K562 (cell line): Measurements from ENCODE around the gene GFI1B. TPM values are rescaled to one million over a fixed set of nuclear protein-coding genes. Genes with fewer than 3 reads are reported as not detected.

Experiments
- ARID4B ChIP-seq: sonication (generic); formaldehyde crosslinking; IDR thresholded peaks from 2 replicates; pipeline ENCODE4 v1.8.0; 2022; ENCODE audit warnings: mild to moderate bottlenecking, missing genetic modification reagents
- FOXK2 ChIP-seq, 2 experiments: fragments of 450-650 bp; IDR thresholded peaks in 1 of 2; conservative IDR thresholded peaks in 1 of 2; 2 replicates each; pipeline ENCODE4 v1.6.1; 2016; ENCODE audit warnings: low read depth in 2 of 2, mild to moderate bottlenecking in 1 of 2
- MTA1 ChIP-seq: fragments of 450-650 bp; IDR thresholded peaks from 2 replicates; pipeline ENCODE4 v1.6.1; 2017; ENCODE audit warnings: borderline replicate concordance
- PCBP2 ChIP-seq: fragments of 200-400 bp; formaldehyde crosslinking; IDR thresholded peaks from 2 replicates; pipeline ENCODE4 v1.6.1; 2018; ENCODE audit warnings: low read length, low read depth, mild to moderate bottlenecking, moderate library complexity; ENCODE audit not compliant: poor library complexity, severe bottlenecking
- TEAD1 ChIP-seq, 2 experiments: fragments of 450-650 bp in 1 of 2; sonication (generic) in 1 of 2; formaldehyde crosslinking; IDR thresholded peaks; 2 replicates each; pipeline versions ENCODE4 v1.4.0 to v1.8.0; 2020 to 2022; ENCODE audit warnings: mild to moderate bottlenecking in 2 of 2, missing genetic modification reagents in 1 of 2
- ZHX1 ChIP-seq: fragments of 150-350 bp; conservative IDR thresholded peaks from 2 replicates; pipeline ENCODE4 v1.6.1; 2014; ENCODE audit warnings: low read length
- polyA plus RNA-seq, 8 experiments: library from polyadenylated mRNA; depleted of rRNA in 4 of 8; stranded (reverse) in 5 of 8; unstranded in 3 of 8; fragments of >200 nt; fragmentation: Nextera tagmentation in 2 of 8; fragmentation: Illumina TruSeq in 1 of 8; extraction: Ambion mirVana in 2 of 8; extraction: Trizol in 1 of 8; gene quantifications; 2 replicates each; pipeline versions ENCODE4 v1.2.1 to v1.2.3, GENCODE V29; 2011 to 2014; ENCODE audit warnings: inconsistent platforms in 1 of 8, missing spikeins in 1 of 8
- total RNA-seq, 7 experiments: library from RNA; depleted of rRNA in 6 of 7; stranded (reverse); fragments of >200 nt in 6 of 7; fragmentation: Illumina TruSeq in 2 of 7; extraction: Trizol in 2 of 7; gene quantifications; 2 replicates each; pipeline versions ENCODE4 v1.2.1 to v1.2.3, GENCODE V29; 2011 to 2021; ENCODE audit warnings: low replicate concordance in 1 of 7
- TF ChIP-seq, protein P1 (sequence below), 2 experiments: fragments of 450-650 bp in 1 of 2; sonication (generic) in 1 of 2; formaldehyde crosslinking in 1 of 2; IDR thresholded peaks in 1 of 2; conservative IDR thresholded peaks in 1 of 2; 2 replicates each; pipeline versions ENCODE4 v1.6.1 to v1.8.1; 2016 to 2023; ENCODE audit warnings: mild to moderate bottlenecking in 2 of 2, moderate library complexity in 2 of 2, inconsistent platforms in 1 of 2, missing genetic modification reagents in 1 of 2

GFI1B gene
- total and polyA plus RNA-seq, 9 of the 15 experiments (the other 6 are each of a cell fraction or from before 2014, with no cell fraction given), result 8.0 to 75.7 (median 34.5) TPM

DNA sequence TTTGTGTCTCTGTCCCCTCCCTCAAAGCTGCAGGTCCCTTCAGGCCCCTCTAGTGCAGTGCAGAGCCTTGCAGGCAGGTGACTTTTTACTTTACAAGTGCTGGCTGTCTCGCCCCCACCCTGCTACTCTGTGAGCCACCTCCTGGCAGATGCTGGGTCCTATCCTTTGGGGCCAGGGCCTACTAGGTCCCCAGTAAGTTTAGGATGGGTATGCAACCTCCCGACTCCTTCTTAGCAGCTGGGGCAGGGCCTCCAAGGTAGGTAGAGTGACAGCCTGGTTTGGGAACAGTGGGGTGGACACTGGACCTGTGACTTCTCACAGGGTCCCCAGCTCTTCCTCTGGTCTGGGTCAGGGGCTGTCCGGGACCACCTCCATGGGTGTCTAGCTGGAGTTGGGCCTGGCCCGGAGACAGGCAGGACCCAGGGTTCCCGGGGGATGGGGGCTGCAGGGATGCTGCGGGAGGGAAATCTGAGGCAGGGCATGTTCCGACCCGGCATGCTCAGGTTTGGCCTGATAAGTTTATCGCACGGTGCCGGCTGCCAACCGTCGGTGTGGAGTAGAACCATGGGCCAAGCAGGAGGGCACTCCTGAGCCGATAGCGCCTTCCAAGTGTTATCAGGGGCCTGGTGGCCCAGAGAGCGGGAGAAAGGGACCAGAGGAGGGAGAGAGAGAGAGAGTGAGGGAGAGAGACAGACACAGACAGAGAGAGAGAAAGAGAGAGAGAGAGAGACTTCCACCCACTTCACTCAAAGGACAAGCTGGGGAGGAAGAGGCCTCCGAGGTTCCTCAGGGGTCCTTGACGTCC lies 20.5 kb downstream of the GFI1B start (continued):
- TF ChIP-seq ARID4B (CRISPR knock-in tag) (no peak), PCBP2 (no peak), ZHX1 (no peak), TEAD1 (CRISPR knock-in tag; IDR thresholded peaks at IDR 0.05) (peak; percentile 64 to 71; a peak in 3 of 4 replicates), MTA1 (peak; percentile 87), FOXK2 (conservative IDR thresholded peaks at IDR 0.05 in 1 of 2, IDR thresholded peaks at IDR 0.05 in 1 of 2; ENCODE audit: low read depth in 2 of 2) (no peak; a peak in 1 of 4 replicates)
- TF ChIP-seq, protein P1, sequence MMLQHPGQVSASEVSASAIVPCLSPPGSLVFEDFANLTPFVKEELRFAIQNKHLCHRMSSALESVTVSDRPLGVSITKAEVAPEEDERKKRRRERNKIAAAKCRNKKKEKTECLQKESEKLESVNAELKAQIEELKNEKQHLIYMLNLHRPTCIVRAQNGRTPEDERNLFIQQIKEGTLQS (IDR thresholded peaks at IDR 0.05), result no peak
- TF ChIP-seq, protein P1 (CRISPR knock-in tag; conservative IDR thresholded peaks at IDR 0.05), result no peak
